Endothelial cell of umbilical vein (primary cell): ENCODE measurements around the gene LMF1. TPM values are rescaled to one million over a fixed set of nuclear protein-coding genes. Genes with fewer than 3 reads are reported as not detected.

Source experiments
- BruUV-seq: library from RNA; stranded (reverse); fragments of 400-500 nt; replicated peaks from 2 replicates; lab custom pipeline; 2021; lab: Mats Ljungman, UMichigan
- CTCF ChIA-PET: fragments of 300-600, 350-600 bp; sonication (Branson Sonifier 250); formaldehyde crosslinking; loops from one replicate; lab custom pipeline; 2021; ENCODE audit warnings: antibody characterized with exemption, inconsistent platforms; lab: Charles Lee
- POLR2A ChIA-PET: fragments of 300-600, 350-600 bp; sonication (Branson Sonifier 250); formaldehyde crosslinking; loops from one replicate; lab custom pipeline; 2021; ENCODE audit warnings: antibody characterized with exemption, inconsistent platforms; lab: Charles Lee
- DNase-seq: peaks from one replicate; pipeline ENCODE4 v3.0.0-alpha.2; 2011; ENCODE audit warnings: low read depth, low spot score
- FAIRE-seq: peaks from 2 replicates; lab custom pipeline; 2011; peaks lifted over from hg19 to GRCh38; lab: Jason Lieb, UNC
- H2AFZ ChIP-seq: 2 replicates; pipeline ENCODE4 v1.6.0; 2012; ENCODE audit warnings: low read depth, low read length, control low read depth, inconsistent platforms
- H3K27ac ChIP-seq: 2 replicates; pipeline ENCODE4 v1.5.1; 2011; ENCODE audit warnings: low read depth, mild to moderate bottlenecking, control low read depth, low read length, moderate library complexity; ENCODE audit not compliant: insufficient read depth
- H3K27me3 ChIP-seq, 2 experiments: 2 replicates each; pipeline versions ENCODE4 v1.6.0 to v1.6.1; 2011; ENCODE audit warnings: low read length in 2 of 2, mixed read lengths in 1 of 2; ENCODE audit not compliant: control insufficient read depth in 2 of 2, insufficient read depth in 2 of 2
- H3K36me3 ChIP-seq, 2 experiments: 2 replicates in 1 of 2; 3 replicates in 1 of 2; pipeline ENCODE4 v1.5.1; 2011; ENCODE audit warnings: low read length in 2 of 2, mild to moderate bottlenecking in 1 of 2, moderate library complexity in 1 of 2; ENCODE audit not compliant: control insufficient read depth in 2 of 2, insufficient read depth in 2 of 2; ENCODE audit errors: extremely low read depth in 1 of 2
- H3K4me1 ChIP-seq: 3 replicates; pipeline ENCODE4 v1.5.1; 2011; ENCODE audit warnings: mild to moderate bottlenecking, low read length; ENCODE audit not compliant: control insufficient read depth, insufficient read depth; ENCODE audit errors: extremely low read depth
- H3K4me2 ChIP-seq: 2 replicates; pipeline ENCODE4 v1.6.1; 2011; ENCODE audit warnings: low read length, control low read depth, mixed read lengths; ENCODE audit not compliant: insufficient read depth
- H3K4me3 ChIP-seq, 3 experiments: fragments of 200-600 bp in 1 of 3; sonication (generic), shearing (Covaris generic) in 1 of 3; replicated peaks in 1 of 3; 2 replicates each; pipeline ENCODE4 v1.5.1; 2011 to 2016; ENCODE audit warnings: control low read depth in 3 of 3, low read length in 3 of 3, mild to moderate bottlenecking in 2 of 3, inconsistent platforms in 1 of 3, low read depth in 1 of 3, moderate library complexity in 1 of 3; ENCODE audit not compliant: insufficient read depth in 1 of 3
- H3K79me2 ChIP-seq: 2 replicates; pipeline ENCODE4 v1.6.0; 2012; ENCODE audit warnings: low read length, inconsistent platforms; ENCODE audit not compliant: control insufficient read depth, insufficient read depth
- H3K9ac ChIP-seq: replicated peaks from 2 replicates; pipeline ENCODE3; 2011; ENCODE audit warnings: low read length, control low read depth; ENCODE audit not compliant: insufficient read depth; ENCODE audit errors: extremely low read depth
- H3K9me1 ChIP-seq: replicated peaks from 3 replicates; pipeline ENCODE4 v1.6.0; 2011; ENCODE audit warnings: mild to moderate bottlenecking, low read length; ENCODE audit not compliant: control insufficient read depth, insufficient read depth; ENCODE audit errors: extremely low read depth
- H3K9me3 ChIP-seq: replicated peaks from 2 replicates; pipeline ENCODE4 v1.5.1; 2012; ENCODE audit warnings: low read length, inconsistent platforms; ENCODE audit not compliant: control insufficient read depth, insufficient read depth
- H4K20me1 ChIP-seq: replicated peaks from 2 replicates; pipeline ENCODE3; 2011; ENCODE audit warnings: mild to moderate bottlenecking, low read length; ENCODE audit not compliant: control insufficient read depth, insufficient read depth; ENCODE audit errors: extremely low read depth
- EZH2 ChIP-seq: IDR thresholded peaks from 2 replicates; pipeline ENCODE4 v1.6.1; 2012; ENCODE audit warnings: borderline replicate concordance, low read depth, mild to moderate bottlenecking, moderate library complexity, low read length, inconsistent platforms; ENCODE audit not compliant: severe bottlenecking
- FOS ChIP-seq: IDR thresholded peaks from 2 replicates; pipeline ENCODE4 v1.6.1; 2011; ENCODE audit warnings: mild to moderate bottlenecking, low read length, moderate library complexity, borderline replicate concordance; ENCODE audit not compliant: insufficient read depth
- GATA2 ChIP-seq: IDR thresholded peaks from 2 replicates; pipeline ENCODE4 v1.7.0; 2011; ENCODE audit warnings: low read depth, mild to moderate bottlenecking, moderate library complexity, mixed read lengths, low read length; ENCODE audit not compliant: insufficient read length, insufficient read depth
- JUN ChIP-seq: IDR thresholded peaks from 2 replicates; pipeline ENCODE4 v1.6.1; 2011; ENCODE audit warnings: borderline replicate concordance, low read depth; ENCODE audit not compliant: insufficient read length, insufficient read depth
- MAX ChIP-seq: IDR thresholded peaks from 2 replicates; pipeline ENCODE4 v1.6.1; 2011; ENCODE audit not compliant: insufficient read depth, insufficient read length
- MYC ChIP-seq: IDR thresholded peaks from one replicate; pipeline ENCODE4 v1.6.1; 2011; ENCODE audit warnings: mild to moderate bottlenecking, low read depth, low read length
- POLR2A ChIP-seq: IDR thresholded peaks from 2 replicates; pipeline ENCODE4 v1.6.1; 2012; ENCODE audit warnings: low read depth, mild to moderate bottlenecking, control low read depth, low read length
- POLR2AphosphoS5 ChIP-seq: IDR thresholded peaks from 2 replicates; pipeline ENCODE4 v1.6.1; 2012; ENCODE audit warnings: low read depth, mild to moderate bottlenecking, control low read depth, low read length, moderate library complexity; ENCODE audit not compliant: insufficient read depth
- dilution Hi-C: fragments of 300-500 bp; cut with MboI; formaldehyde crosslinking; loops from one replicate; pipeline ENCODE4 v1.15.0; 2019; ENCODE audit warnings: low sequenced_read_pairs; ENCODE audit not compliant: extremely low pct_ligation_motif_present
- intact Hi-C: fragments of 100-400 bp; cut with micrococcal nuclease; formaldehyde crosslinking; loops from one replicate; pipeline ENCODE4 v1.10.0; 2022
- polyA plus RNA-seq, 4 experiments: library from polyadenylated mRNA; depleted of rRNA in 3 of 4; stranded (reverse) in 3 of 4; unstranded in 1 of 4; fragments of >200 nt; gene quantifications; 2 replicates each; pipeline versions ENCODE4 v1.2.1 to v1.2.3, GENCODE V29; 2011 to 2012; ENCODE audit warnings: missing spikeins in 1 of 4
- total RNA-seq: library from RNA; stranded (reverse); gene quantifications from 2 replicates; pipeline ENCODE4 v1.2.3, GENCODE V29; 2021
- TF ChIP-seq, protein P1 (sequence below), 2 donors: IDR thresholded peaks; 1 replicate in 1 of 2; 2 replicates in 1 of 2; pipeline ENCODE4 v1.5.1; 2011; ENCODE audit warnings: low read length in 2 of 2, mild to moderate bottlenecking in 2 of 2, moderate library complexity in 2 of 2, control low read depth in 1 of 2, inconsistent platforms in 1 of 2, low read depth in 1 of 2; ENCODE audit not compliant: insufficient read depth in 1 of 2; ENCODE audit errors: extremely low read depth in 1 of 2

LMF1 gene
- total and polyA plus RNA-seq, 2 donors (not counting 3 experiments of a cell fraction or from before 2014, with no cell fraction given): 17.8 TPM

- DNase-seq (no peak), FAIRE-seq (no peak)
- no peaks in the 10 kb centered on the region for H3K9me1 ChIP-seq
- TF ChIP-seq POLR2AphosphoS5 (no peak), EZH2 (no peak), JUN (no peak), FOS (no peak), MAX (no peak), POLR2A (no peak), MYC (no peak), GATA2 (no peak)
- TF ChIP-seq, protein P1, sequence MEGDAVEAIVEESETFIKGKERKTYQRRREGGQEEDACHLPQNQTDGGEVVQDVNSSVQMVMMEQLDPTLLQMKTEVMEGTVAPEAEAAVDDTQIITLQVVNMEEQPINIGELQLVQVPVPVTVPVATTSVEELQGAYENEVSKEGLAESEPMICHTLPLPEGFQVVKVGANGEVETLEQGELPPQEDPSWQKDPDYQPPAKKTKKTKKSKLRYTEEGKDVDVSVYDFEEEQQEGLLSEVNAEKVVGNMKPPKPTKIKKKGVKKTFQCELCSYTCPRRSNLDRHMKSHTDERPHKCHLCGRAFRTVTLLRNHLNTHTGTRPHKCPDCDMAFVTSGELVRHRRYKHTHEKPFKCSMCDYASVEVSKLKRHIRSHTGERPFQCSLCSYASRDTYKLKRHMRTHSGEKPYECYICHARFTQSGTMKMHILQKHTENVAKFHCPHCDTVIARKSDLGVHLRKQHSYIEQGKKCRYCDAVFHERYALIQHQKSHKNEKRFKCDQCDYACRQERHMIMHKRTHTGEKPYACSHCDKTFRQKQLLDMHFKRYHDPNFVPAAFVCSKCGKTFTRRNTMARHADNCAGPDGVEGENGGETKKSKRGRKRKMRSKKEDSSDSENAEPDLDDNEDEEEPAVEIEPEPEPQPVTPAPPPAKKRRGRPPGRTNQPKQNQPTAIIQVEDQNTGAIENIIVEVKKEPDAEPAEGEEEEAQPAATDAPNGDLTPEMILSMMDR (IDR thresholded peaks at IDR 0.05; ENCODE audit: extremely low read depth in 1 of 2, insufficient read depth in 1 of 2, low read depth in 1 of 2, low read length in 2 of 2): no peak
- H3K27ac ChIP-seq: no peak overlapping the region
- no peak overlapping the region for H3K4me3 ChIP-seq
- dilution Hi-C loops: no loop called here
- BruUV-seq: no TSS peak
- H2AFZ ChIP-seq: no peak overlapping the region
- H3K36me3 ChIP-seq: no peaks in the 10 kb centered on the region
- peaks cover 3% of the 10 kb centered on the region for H3K9me3 ChIP-seq
- no peak overlapping the region for H3K4me2 ChIP-seq
- no peaks in the 10 kb centered on the region for H4K20me1 ChIP-seq
- intact Hi-C loops: no loop called here
- H3K27me3 ChIP-seq: no peaks in the 10 kb centered on the region
- POLR2A ChIA-PET: no interaction called here
- no peaks in the 10 kb centered on the region for H3K79me2 ChIP-seq
- no peak overlapping the region for H3K9ac ChIP-seq
- no peaks in the 10 kb centered on the region for H3K4me1 ChIP-seq
- CTCF ChIA-PET: no interaction called here
These were observed 25.3 kb downstream of the LMF1 start for GRCh38 chr16:945271-946047.
